Measurements from ENCODE around the gene KCNJ6.

The KCNJ6 gene

GRCh38 chr21:37866027-37866426 is 50.2 kb downstream of the KCNJ6 start:
- H3K4me1 ChIP-seq (ENCODE audit: control insufficient read depth, insufficient read depth, low read length), result no peaks in the 10 kb centered on the region
- H3K36me3 ChIP-seq (ENCODE audit: control insufficient read depth, insufficient read depth, low read length), result no peaks in the 10 kb centered on the region
- no CpG with 5 or more reads among the region's 2 CpGs for WGBS (ENCODE audit: insufficient coverage, insufficient read length)
- H3K27ac ChIP-seq (ENCODE audit: low read length), result no peak overlapping the region
- no peaks in the 10 kb centered on the region for H3K27me3 ChIP-seq (ENCODE audit: control insufficient read depth, insufficient read depth, low read length)
- H3K4me3 ChIP-seq (ENCODE audit: low read length), result no peak overlapping the region
- H3K9me3 ChIP-seq (ENCODE audit: control insufficient read depth, insufficient read depth, low read length), result no peaks in the 10 kb centered on the region
- DNase-seq (ENCODE audit: low read depth, low spot score), result no peak

GRCh38 chr21:37865156-37865555 is 51.1 kb downstream of the KCNJ6 start:
- whole genome bisulfite sequencing (ENCODE audit: insufficient coverage, insufficient read length), result no CpG with 5 or more reads among the region's 5 CpGs
- H3K27me3 ChIP-seq (ENCODE audit: control insufficient read depth, insufficient read depth, low read length), result no peaks in the 10 kb centered on the region
- no peak for DNase-seq (ENCODE audit: low read depth, low spot score)
- no peaks in the 10 kb centered on the region for H3K36me3 ChIP-seq (ENCODE audit: control insufficient read depth, insufficient read depth, low read length)
- no peaks in the 10 kb centered on the region for H3K9me3 ChIP-seq (ENCODE audit: control insufficient read depth, insufficient read depth, low read length)
- H3K4me1 ChIP-seq (ENCODE audit: control insufficient read depth, insufficient read depth, low read length), result no peaks in the 10 kb centered on the region
- H3K4me3 ChIP-seq (ENCODE audit: low read length), result no peak overlapping the region
- H3K27ac ChIP-seq (ENCODE audit: low read length), result no peak overlapping the region

- WGBS (ENCODE audit: insufficient coverage, insufficient read length), result no CpG with 5 or more reads among the region's 5 CpGs
- Histone ChIP-seq H3K4me1 (ENCODE audit: control insufficient read depth, insufficient read depth, low read length) (no peaks in the 10 kb centered on the region), H3K36me3 (ENCODE audit: control insufficient read depth, insufficient read depth, low read length) (no peaks in the 10 kb centered on the region), H3K27ac (ENCODE audit: low read length) (no peak overlapping the region), H3K4me3 (ENCODE audit: low read length) (no peak overlapping the region), H3K27me3 (ENCODE audit: control insufficient read depth, insufficient read depth, low read length) (no peaks in the 10 kb centered on the region), H3K9me3 (ENCODE audit: control insufficient read depth, insufficient read depth, low read length) (no peaks in the 10 kb centered on the region)
- no peak for DNase-seq (ENCODE audit: low read depth, low spot score)
Measured at GRCh38 chr21:37863842-37864241, 52.4 kb downstream of the KCNJ6 start.

- DNase-seq (ENCODE audit: low read depth, low spot score), result no peak
- H3K36me3 ChIP-seq (ENCODE audit: control insufficient read depth, insufficient read depth, low read length), result no peaks in the 10 kb centered on the region
- no peaks in the 10 kb centered on the region for H3K4me1 ChIP-seq (ENCODE audit: control insufficient read depth, insufficient read depth, low read length)
- WGBS (ENCODE audit: insufficient coverage, insufficient read length), result no CpG with 5 or more reads among the region's 2 CpGs
- no peak overlapping the region for H3K4me3 ChIP-seq (ENCODE audit: low read length)
- H3K9me3 ChIP-seq (ENCODE audit: control insufficient read depth, insufficient read depth, low read length), result no peaks in the 10 kb centered on the region
- no peak overlapping the region for H3K27ac ChIP-seq (ENCODE audit: low read length)
- H3K27me3 ChIP-seq (ENCODE audit: control insufficient read depth, insufficient read depth, low read length), result no peaks in the 10 kb centered on the region
Measured at GRCh38 chr21:37862536-37862935, 53.7 kb downstream of the KCNJ6 start.

GRCh38 chr21:37861561-37861960 is 54.7 kb downstream of the KCNJ6 start:
- Histone ChIP-seq H3K4me3 (ENCODE audit: low read length) (no peak overlapping the region), H3K4me1 (ENCODE audit: control insufficient read depth, insufficient read depth, low read length) (no peaks in the 10 kb centered on the region), H3K36me3 (ENCODE audit: control insufficient read depth, insufficient read depth, low read length) (no peaks in the 10 kb centered on the region), H3K27me3 (ENCODE audit: control insufficient read depth, insufficient read depth, low read length) (no peaks in the 10 kb centered on the region), H3K27ac (ENCODE audit: low read length) (no peak overlapping the region), H3K9me3 (ENCODE audit: control insufficient read depth, insufficient read depth, low read length) (no peaks in the 10 kb centered on the region)
- WGBS (ENCODE audit: insufficient coverage, insufficient read length), result no CpG with 5 or more reads among the region's 2 CpGs
- DNase-seq (ENCODE audit: low read depth, low spot score), result no peak

- Histone ChIP-seq H3K9me3 (ENCODE audit: control insufficient read depth, insufficient read depth, low read length) (no peaks in the 10 kb centered on the region), H3K27me3 (ENCODE audit: control insufficient read depth, insufficient read depth, low read length) (no peaks in the 10 kb centered on the region), H3K4me1 (ENCODE audit: control insufficient read depth, insufficient read depth, low read length) (no peaks in the 10 kb centered on the region), H3K36me3 (ENCODE audit: control insufficient read depth, insufficient read depth, low read length) (no peaks in the 10 kb centered on the region), H3K27ac (ENCODE audit: low read length) (no peak overlapping the region), H3K4me3 (ENCODE audit: low read length) (no peak overlapping the region)
- DNase-seq (ENCODE audit: low read depth, low spot score), result no peak
- no CpG with 5 or more reads among the region's 2 CpGs for WGBS (ENCODE audit: insufficient coverage, insufficient read length)
Measured at GRCh38 chr21:37860416-37860815, 55.8 kb downstream of the KCNJ6 start.

- no CpG with 5 or more reads among the region's 8 CpGs for WGBS (ENCODE audit: insufficient coverage, insufficient read length)
- H3K4me1 ChIP-seq (ENCODE audit: control insufficient read depth, insufficient read depth, low read length), result no peaks in the 10 kb centered on the region
- no peak for DNase-seq (ENCODE audit: low read depth, low spot score)
- H3K9me3 ChIP-seq (ENCODE audit: control insufficient read depth, insufficient read depth, low read length), result no peaks in the 10 kb centered on the region
- no peaks in the 10 kb centered on the region for H3K36me3 ChIP-seq (ENCODE audit: control insufficient read depth, insufficient read depth, low read length)
- no peaks in the 10 kb centered on the region for H3K27me3 ChIP-seq (ENCODE audit: control insufficient read depth, insufficient read depth, low read length)
- H3K4me3 ChIP-seq (ENCODE audit: low read length), result no peak overlapping the region
- H3K27ac ChIP-seq (ENCODE audit: low read length), result no peak overlapping the region
Measured at GRCh38 chr21:37855647-37856625, 60.3 kb downstream of the KCNJ6 start.

GRCh38 chr21:37855271-37855646 is 61.0 kb downstream of the KCNJ6 start:
- no peaks in the 10 kb centered on the region for H3K4me1 ChIP-seq (ENCODE audit: control insufficient read depth, insufficient read depth, low read length)
- H3K27ac ChIP-seq (ENCODE audit: low read length), result no peak overlapping the region
- no peak overlapping the region for H3K4me3 ChIP-seq (ENCODE audit: low read length)
- no CpG with 5 or more reads among the region's 2 CpGs for WGBS (ENCODE audit: insufficient coverage, insufficient read length)
- H3K36me3 ChIP-seq (ENCODE audit: control insufficient read depth, insufficient read depth, low read length), result no peaks in the 10 kb centered on the region
- no peaks in the 10 kb centered on the region for H3K27me3 ChIP-seq (ENCODE audit: control insufficient read depth, insufficient read depth, low read length)
- no peak for DNase-seq (ENCODE audit: low read depth, low spot score)
- no peaks in the 10 kb centered on the region for H3K9me3 ChIP-seq (ENCODE audit: control insufficient read depth, insufficient read depth, low read length)

GRCh38 chr21:37849506-37850102 is 66.7 kb downstream of the KCNJ6 start:
- DNase-seq (ENCODE audit: low read depth, low spot score), result no peak
- no peaks in the 10 kb centered on the region for H3K9me3 ChIP-seq (ENCODE audit: control insufficient read depth, insufficient read depth, low read length)
- no CpG with 5 or more reads among the region's 4 CpGs for WGBS (ENCODE audit: insufficient coverage, insufficient read length)
- H3K36me3 ChIP-seq (ENCODE audit: control insufficient read depth, insufficient read depth, low read length), result no peaks in the 10 kb centered on the region
- H3K27ac ChIP-seq (ENCODE audit: low read length), result no peak overlapping the region
- H3K27me3 ChIP-seq (ENCODE audit: control insufficient read depth, insufficient read depth, low read length), result no peaks in the 10 kb centered on the region
- H3K4me3 ChIP-seq (ENCODE audit: low read length), result no peak overlapping the region
- H3K4me1 ChIP-seq (ENCODE audit: control insufficient read depth, insufficient read depth, low read length), result peaks cover 1% of the 10 kb centered on the region; the same call in 1 of the 2 replicates

GRCh38 chr21:37848721-37849490 is 67.4 kb downstream of the KCNJ6 start:
- H3K4me3 ChIP-seq (ENCODE audit: low read length), result no peak overlapping the region
- H3K4me1 ChIP-seq (ENCODE audit: control insufficient read depth, insufficient read depth, low read length), result peaks cover 1% of the 10 kb centered on the region; the same call in 1 of the 2 replicates
- no peaks in the 10 kb centered on the region for H3K36me3 ChIP-seq (ENCODE audit: control insufficient read depth, insufficient read depth, low read length)
- no peaks in the 10 kb centered on the region for H3K9me3 ChIP-seq (ENCODE audit: control insufficient read depth, insufficient read depth, low read length)
- no peak for DNase-seq (ENCODE audit: low read depth, low spot score)
- H3K27me3 ChIP-seq (ENCODE audit: control insufficient read depth, insufficient read depth, low read length), result no peaks in the 10 kb centered on the region; the same call in 1 of the 2 replicates
- H3K27ac ChIP-seq (ENCODE audit: low read length), result no peak overlapping the region
- no CpG with 5 or more reads among the region's 7 CpGs for WGBS (ENCODE audit: insufficient coverage, insufficient read length)
